HG02938 (cell line): ENCODE data around the gene RNF8.
"Not testable (repeated sequence)": the region's sequence is repeated elsewhere in the genome, so short reads cannot be mapped to it uniquely, and the experiment has no call there.

Experiments used
- ATAC-seq: cut with Tn5 transposase; IDR thresholded peaks from one replicate; pipeline ENCODE4 v1.9.1; 2021; ENCODE audit warnings: mild to moderate bottlenecking, moderate library complexity; ENCODE audit not compliant: unreplicated experiment

The RNF8 gene

GRCh38 chr6:37442416-37443215, 88.8 kb downstream of the RNF8 start:
- no peak for ATAC-seq

- not testable (repeated sequence) for ATAC-seq
Measured at GRCh38 chr6:37443216-37443542, 89.4 kb downstream of the RNF8 start.
